ENCODE data around the gene RASL11B. TPM values are rescaled to one million over a fixed set of nuclear protein-coding genes. Genes with fewer than 3 reads are reported as not detected.
A peak's percentile ranks its signal among the peaks of the same experiment; 100 is the strongest.

RASL11B gene
- total and polyA plus RNA-seq, 2 of the 13 experiments (the other 11 are each of a cell fraction or from before 2014, with no cell fraction given), result 0.07 to 0.20 TPM

DNA sequence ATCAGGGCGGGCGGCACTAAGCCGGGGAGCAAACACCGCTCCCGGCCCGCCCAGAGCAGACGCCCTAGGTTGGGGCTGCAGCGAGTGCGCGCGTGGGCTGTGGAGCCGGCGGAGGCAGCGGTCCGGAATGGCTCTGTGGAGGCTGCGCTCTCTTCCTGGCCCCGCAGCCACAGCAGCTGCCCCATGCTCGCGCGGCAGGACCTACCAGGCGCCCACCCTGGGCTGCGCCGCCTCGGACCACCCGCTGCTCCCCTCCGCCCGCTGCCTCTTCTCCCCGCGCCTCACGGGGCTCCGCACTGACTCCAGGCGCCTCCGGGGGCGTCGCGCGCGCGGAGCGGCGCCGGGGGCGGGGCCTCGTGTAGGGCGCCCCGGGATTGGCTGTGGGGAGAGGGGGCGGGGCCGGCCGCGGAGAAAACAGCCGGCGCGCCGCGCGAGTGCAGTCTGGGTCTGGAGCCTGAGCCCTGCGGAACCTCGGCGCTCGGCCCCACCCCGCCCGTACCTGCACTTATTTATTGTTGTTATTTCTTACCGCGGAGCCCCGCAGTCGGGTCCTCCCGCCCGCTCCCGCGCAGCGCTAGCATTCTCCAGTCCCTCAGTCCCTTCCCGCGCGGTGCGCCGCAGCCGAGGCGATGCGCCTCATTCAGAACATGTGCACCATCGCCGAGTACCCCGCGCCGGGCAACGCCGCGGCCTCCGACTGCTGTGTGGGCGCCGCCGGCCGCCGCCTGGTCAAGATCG lies at the start of gene RASL11B (continued):
- TF ChIP-seq, protein P1, sequence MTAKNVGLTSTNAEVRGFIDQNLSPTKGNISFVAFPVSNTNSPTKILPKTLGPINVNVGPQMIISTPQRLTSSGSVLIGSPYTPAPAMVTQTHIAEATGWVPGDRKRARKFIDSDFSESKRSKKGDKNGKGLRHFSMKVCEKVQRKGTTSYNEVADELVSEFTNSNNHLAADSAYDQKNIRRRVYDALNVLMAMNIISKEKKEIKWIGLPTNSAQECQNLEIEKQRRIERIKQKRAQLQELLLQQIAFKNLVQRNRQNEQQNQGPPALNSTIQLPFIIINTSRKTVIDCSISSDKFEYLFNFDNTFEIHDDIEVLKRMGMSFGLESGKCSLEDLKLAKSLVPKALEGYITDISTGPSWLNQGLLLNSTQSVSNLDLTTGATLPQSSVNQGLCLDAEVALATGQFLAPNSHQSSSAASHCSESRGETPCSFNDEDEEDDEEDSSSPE (CRISPR knock-in tag; IDR thresholded peaks at IDR 0.05), result peak; percentile 38; the same call in 1 of the 2 replicates
- TF ChIP-seq ZNF776 (CRISPR knock-in tag; IDR thresholded peaks at IDR 0.05) (no peak), PRPF4 (IDR thresholded peaks at IDR 0.05; ENCODE audit: low read depth, low read length, poor library complexity, severe bottlenecking) (no peak), ZIK1 (CRISPR knock-in tag; IDR thresholded peaks at IDR 0.05; ENCODE audit: borderline replicate concordance, low read depth) (no peak), ZNF839 (CRISPR knock-in tag; IDR thresholded peaks at IDR 0.05; ENCODE audit: borderline replicate concordance) (no peak), SALL2 (CRISPR knock-in tag; IDR thresholded peaks at IDR 0.05) (0 out of 2 replicates have a peak, but pooled peaks have one; percentile 35), ZNF367 (CRISPR knock-in tag; IDR thresholded peaks at IDR 0.05; ENCODE audit: borderline replicate concordance) (no peak), ZBTB10 (CRISPR knock-in tag; IDR thresholded peaks at IDR 0.05; ENCODE audit: borderline replicate concordance) (no peak)

DNA sequence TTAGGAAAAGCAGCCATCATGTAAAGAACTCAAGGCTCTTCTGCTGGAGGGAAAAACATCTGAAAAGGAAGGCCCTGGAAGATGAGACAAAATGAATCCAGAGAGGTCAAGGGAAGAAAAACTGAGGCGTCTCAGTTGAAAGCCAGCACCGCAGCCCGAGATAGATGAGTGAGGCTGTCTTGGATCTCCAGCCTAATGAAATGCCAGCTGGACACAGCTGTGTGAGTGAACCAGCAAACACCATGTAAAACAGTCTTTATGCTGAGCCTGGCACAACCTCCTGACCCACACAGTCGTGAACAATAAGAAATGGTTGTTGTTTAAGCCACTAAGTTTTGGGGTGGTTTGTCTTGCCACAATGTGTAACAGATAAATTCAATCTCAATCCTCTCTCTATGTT lies 48.6 kb upstream of the RASL11B start:
- Histone ChIP-seq H4K20me1 (ENCODE audit: insufficient read depth, low read length) (no peaks in the 10 kb centered on the region), H3K27me3 (ENCODE audit: control insufficient read depth in 1 of 2, insufficient read depth in 2 of 2, low read length in 2 of 2) (no peaks in the 10 kb centered on the region), H3K9me3 (ENCODE audit: low read length) (no peaks in the 10 kb centered on the region), H3K79me2 (ENCODE audit: insufficient read depth, low read length) (no peaks in the 10 kb centered on the region), H3K27ac (ENCODE audit: extremely low read length, insufficient read depth, low read length) (no peak overlapping the region), H3K4me2 (ENCODE audit: low read depth, low read length) (no peak overlapping the region), H2AFZ (ENCODE audit: low read length) (no peak overlapping the region), H3K9ac (ENCODE audit: insufficient read depth, low read depth, low read length) (no peak overlapping the region), H3K36me3 (replicated peaks in 1 of 2; ENCODE audit: control insufficient read depth in 1 of 2, insufficient read depth in 2 of 2, low read length in 2 of 2) (no peaks in the 10 kb centered on the region), H3K4me3 (replicated peaks in 1 of 3; ENCODE audit: insufficient read depth in 1 of 3, low read depth in 2 of 3, low read length in 3 of 3) (no peak overlapping the region), H3K4me1 (ENCODE audit: insufficient read depth, low read length) (no peaks in the 10 kb centered on the region)
- in situ Hi-C loops (cut with HindIII; ENCODE audit: extremely low pct_ligation_motif_present, low pct_unique_long_range_greater_than_20kb) (no loop called here), intact Hi-C loops (cut with micrococcal nuclease; ENCODE audit: unreplicated experiment) (no loop called here)
- ATAC-seq (no peak), FAIRE-seq (no peak), DNase-seq (ENCODE audit: low spot score) (no peak)
- WGBS (ENCODE audit: low lambda C conversion rate), result 62% methylated on average over 4 of the region's 4 CpGs
- ChIA-PET POLR2A (no interaction called here), CTCF (ENCODE audit: low intra/inter-chr PET ratio, low total read pairs) (no interaction called here)
- TF ChIP-seq ATAD3A (CRISPR knock-in tag; IDR thresholded peaks at IDR 0.05), result no peak
- TF ChIP-seq, protein P2, sequence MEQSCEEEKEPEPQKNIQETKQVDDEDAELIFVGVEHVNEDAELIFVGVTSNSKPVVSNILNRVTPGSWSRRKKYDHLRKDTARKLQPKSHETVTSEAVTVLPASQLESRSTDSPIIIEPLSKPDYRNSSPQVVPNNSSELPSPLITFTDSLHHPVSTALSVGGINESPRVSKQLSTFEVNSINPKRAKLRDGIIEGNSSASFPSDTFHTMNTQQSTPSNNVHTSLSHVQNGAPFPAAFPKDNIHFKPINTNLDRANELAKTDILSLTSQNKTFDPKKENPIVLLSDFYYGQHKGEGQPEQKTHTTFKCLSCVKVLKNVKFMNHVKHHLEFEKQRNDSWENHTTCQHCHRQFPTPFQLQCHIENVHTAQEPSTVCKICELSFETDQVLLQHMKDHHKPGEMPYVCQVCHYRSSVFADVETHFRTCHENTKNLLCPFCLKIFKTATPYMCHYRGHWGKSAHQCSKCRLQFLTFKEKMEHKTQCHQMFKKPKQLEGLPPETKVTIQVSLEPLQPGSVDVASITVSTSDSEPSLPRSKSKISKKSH (CRISPR knock-in tag; IDR thresholded peaks at IDR 0.05; ENCODE audit: borderline replicate concordance), result no peak
- BruUV-seq (replicated peaks), result no TSS peak

All from HepG2 (cell line).